HEK293 (cell line): Measurements from ENCODE around the gene COL8A1.

Experiments
- PRDM6 ChIP-seq: fragments of 450-650 bp; formaldehyde crosslinking; IDR thresholded peaks from 2 replicates; pipeline ENCODE4 v1.5.1; 2017; ENCODE audit warnings: missing biosample characterization, missing genetic modification characterization
- ZBTB7A ChIP-seq: fragments of 450-650 bp; formaldehyde crosslinking; IDR thresholded peaks from 2 replicates; pipeline ENCODE4 v1.5.1; 2016; ENCODE audit warnings: low read depth, missing biosample characterization, missing genetic modification characterization
- TF ChIP-seq, protein P1 (sequence below): fragments of 450-650 bp; formaldehyde crosslinking; IDR thresholded peaks from 2 replicates; pipeline ENCODE4 v1.5.1; 2016; ENCODE audit warnings: missing biosample characterization, missing genetic modification characterization

DNA sequence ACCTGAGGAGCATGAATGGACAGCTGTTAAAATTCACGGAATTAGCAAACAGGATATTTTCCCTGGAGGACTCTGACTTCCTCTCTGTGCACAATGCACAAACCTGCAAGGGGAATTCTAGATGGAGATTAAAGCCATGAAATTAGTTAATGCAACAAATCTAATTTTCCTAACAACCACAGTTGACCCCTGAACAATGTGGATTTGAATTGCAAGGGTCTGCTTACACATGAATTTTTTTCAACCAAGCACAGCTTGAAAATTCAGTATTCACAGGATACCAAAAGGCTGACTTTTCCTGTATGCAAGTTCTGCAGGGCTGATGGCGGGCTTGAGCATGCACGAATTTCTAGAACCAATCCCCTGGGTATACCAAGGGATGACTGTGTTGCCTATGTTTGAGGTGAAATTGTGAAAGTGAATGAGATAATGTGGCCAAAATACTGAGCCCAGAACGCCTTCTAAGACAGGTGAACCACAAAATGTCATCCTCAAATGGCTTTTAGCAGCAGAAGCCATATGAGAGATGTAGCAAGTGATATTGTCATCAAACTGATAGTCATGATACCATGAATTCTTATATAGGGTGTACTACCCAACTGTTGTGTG, 52.5 kb downstream of the COL8A1 start:
- TF ChIP-seq PRDM6 (tag by site-specific recombination) (no peak), ZBTB7A (tag by site-specific recombination) (no peak)
- TF ChIP-seq, protein P1, sequence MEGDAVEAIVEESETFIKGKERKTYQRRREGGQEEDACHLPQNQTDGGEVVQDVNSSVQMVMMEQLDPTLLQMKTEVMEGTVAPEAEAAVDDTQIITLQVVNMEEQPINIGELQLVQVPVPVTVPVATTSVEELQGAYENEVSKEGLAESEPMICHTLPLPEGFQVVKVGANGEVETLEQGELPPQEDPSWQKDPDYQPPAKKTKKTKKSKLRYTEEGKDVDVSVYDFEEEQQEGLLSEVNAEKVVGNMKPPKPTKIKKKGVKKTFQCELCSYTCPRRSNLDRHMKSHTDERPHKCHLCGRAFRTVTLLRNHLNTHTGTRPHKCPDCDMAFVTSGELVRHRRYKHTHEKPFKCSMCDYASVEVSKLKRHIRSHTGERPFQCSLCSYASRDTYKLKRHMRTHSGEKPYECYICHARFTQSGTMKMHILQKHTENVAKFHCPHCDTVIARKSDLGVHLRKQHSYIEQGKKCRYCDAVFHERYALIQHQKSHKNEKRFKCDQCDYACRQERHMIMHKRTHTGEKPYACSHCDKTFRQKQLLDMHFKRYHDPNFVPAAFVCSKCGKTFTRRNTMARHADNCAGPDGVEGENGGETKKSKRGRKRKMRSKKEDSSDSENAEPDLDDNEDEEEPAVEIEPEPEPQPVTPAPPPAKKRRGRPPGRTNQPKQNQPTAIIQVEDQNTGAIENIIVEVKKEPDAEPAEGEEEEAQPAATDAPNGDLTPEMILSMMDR (tag by site-specific recombination) = no peak
